Endothelial cell of umbilical vein (primary cell): ENCODE measurements around the gene CIP2A.

Experiments
- CTCF ChIP-seq, 2 donors: IDR thresholded peaks; 1 replicate in 1 of 2; 2 replicates in 1 of 2; pipeline ENCODE4 v1.5.1; 2011; ENCODE audit warnings: low read length in 2 of 2, mild to moderate bottlenecking in 2 of 2, moderate library complexity in 2 of 2, control low read depth in 1 of 2, inconsistent platforms in 1 of 2, low read depth in 1 of 2; ENCODE audit not compliant: insufficient read depth in 1 of 2; ENCODE audit errors: extremely low read depth in 1 of 2
- MAX ChIP-seq: IDR thresholded peaks from 2 replicates; pipeline ENCODE4 v1.6.1; 2011; ENCODE audit not compliant: insufficient read depth, insufficient read length
- MYC ChIP-seq: IDR thresholded peaks from one replicate; pipeline ENCODE4 v1.6.1; 2011; ENCODE audit warnings: mild to moderate bottlenecking, low read depth, low read length
- POLR2AphosphoS5 ChIP-seq: IDR thresholded peaks from 2 replicates; pipeline ENCODE4 v1.6.1; 2012; ENCODE audit warnings: low read depth, mild to moderate bottlenecking, control low read depth, low read length, moderate library complexity; ENCODE audit not compliant: insufficient read depth

- TF ChIP-seq CTCF (IDR thresholded peaks at IDR 0.05; ENCODE audit: extremely low read depth in 1 of 2, insufficient read depth in 1 of 2, low read depth in 1 of 2, low read length in 2 of 2) (no peak), MYC (no peak), MAX (no peak), POLR2AphosphoS5 (no peak)
Measured at GRCh38 chr3:108598375-108598774, 9.1 kb upstream of the CIP2A start.
